GM18861 (cell line): ENCODE results near the gene RO60.

Source experiments
- ATAC-seq: cut with Tn5 transposase; IDR thresholded peaks from one replicate; pipeline ENCODE4 v1.9.1; 2021; ENCODE audit not compliant: unreplicated experiment

The RO60 gene

GRCh38 chr1:193104907-193105820, 45.8 kb downstream of the RO60 start, which contains the start of gene GLRX2:
GLRX2 (minus strand) TSS chr1:193105414; CDS start chr1:193105382, 32 bp downstream.
- peak; percentile 82 for ATAC-seq

GRCh38 chr1:193105821-193106177, 46.4 kb downstream of the RO60 start:
- ATAC-seq, result no peak

GRCh38 chr1:193108471-193108870, 49.1 kb downstream of the RO60 start:
- no peak for ATAC-seq
